ENCODE data around the gene PPM1H. TPM values are rescaled to one million over a fixed set of nuclear protein-coding genes. Genes with fewer than 3 reads are reported as not detected.

Gene PPM1H
- total RNA-seq, 4 donors from 2014 or later, result 0.09 to 7.6 (median 0.76) TPM; not detected in 1

- 83 to 86% methylated on average over 8 of the region's 8 CpGs for WGBS, 2 donors
- no peak for DNase-seq
Measured at GRCh38 chr12:62655666-62656151, 279.2 kb downstream of the PPM1H start.

GRCh38 chr12:62654326-62655241 lies 280.4 kb downstream of the PPM1H start:
- intact Hi-C loops (cut with DNase I), result no loop called here

More at GRCh38 chr12:62655666-62656151, 279.2 kb downstream of the PPM1H start:
- H3K4me1 ChIP-seq, result peaks cover 0 to 11% (median 0%) of the 10 kb centered on the region in 3 donors
- H3K4me3 ChIP-seq, result no peak overlapping the region
- H3K27ac ChIP-seq, result no peak overlapping the region
- H3K36me3 ChIP-seq, result no peaks in the 10 kb centered on the region
- no peaks in the 10 kb centered on the region for H3K27me3 ChIP-seq
- H3K9me3 ChIP-seq, result no peaks in the 10 kb centered on the region
- intact Hi-C loops (cut with DNase I), result no loop called here
- TF ChIP-seq POLR2A (IDR thresholded peaks at IDR 0.05) (no peak), CTCF (IDR thresholded peaks at IDR 0.05) (no peak)

GRCh38 chr12:62653740-62654139 lies 281.2 kb downstream of the PPM1H start:
- Histone ChIP-seq H3K27ac (no peak overlapping the region), H3K4me3 (no peak overlapping the region), H3K4me1 (peaks cover 0 to 11% (median 0%) of the 10 kb centered on the region in 3 donors), H3K36me3 (no peaks in the 10 kb centered on the region), H3K9me3 (no peaks in the 10 kb centered on the region), H3K27me3 (no peaks in the 10 kb centered on the region)
- intact Hi-C loops (cut with DNase I), result no loop called here
- 51 to 85% methylated on average over 5 of the region's 6 CpGs for WGBS, 2 donors
- TF ChIP-seq CTCF (IDR thresholded peaks at IDR 0.05) (no peak), POLR2A (IDR thresholded peaks at IDR 0.05) (no peak)
- no peak for DNase-seq

More at GRCh38 chr12:62654326-62655241, 280.4 kb downstream of the PPM1H start:
- 89 to 94% methylated on average over 17 to 21 of the region's 21 CpGs for WGBS, 2 donors
- TF ChIP-seq POLR2A (IDR thresholded peaks at IDR 0.05), result no peak
- TF ChIP-seq CTCF (IDR thresholded peaks at IDR 0.05), result no peak
- Histone ChIP-seq H3K27ac (no peak overlapping the region), H3K4me1 (peaks cover 0 to 11% (median 0%) of the 10 kb centered on the region in 3 donors), H3K9me3 (no peaks in the 10 kb centered on the region), H3K27me3 (no peaks in the 10 kb centered on the region), H3K36me3 (no peaks in the 10 kb centered on the region), H3K4me3 (no peak overlapping the region)
- no peak for DNase-seq

GRCh38 chr12:62653304-62653703 lies 281.6 kb downstream of the PPM1H start:
- no peak overlapping the region for H3K27ac ChIP-seq
- H3K36me3 ChIP-seq, result no peaks in the 10 kb centered on the region
- H3K4me1 ChIP-seq, result peaks cover 0 to 11% (median 0%) of the 10 kb centered on the region in 3 donors
- intact Hi-C loops (cut with DNase I), result no loop called here
- no peaks in the 10 kb centered on the region for H3K9me3 ChIP-seq
- no peaks in the 10 kb centered on the region for H3K27me3 ChIP-seq
- TF ChIP-seq CTCF (IDR thresholded peaks at IDR 0.05) (no peak), POLR2A (IDR thresholded peaks at IDR 0.05) (no peak)
- WGBS, 2 donors, result 47 to 78% methylated on average over 3 of the region's 3 CpGs
- DNase-seq, result no peak
- H3K4me3 ChIP-seq, result no peak overlapping the region

GRCh38 chr12:62651138-62651537 lies 283.8 kb downstream of the PPM1H start:
- H3K4me1 ChIP-seq, result peaks cover 0 to 11% (median 0%) of the 10 kb centered on the region in 3 donors
- no peaks in the 10 kb centered on the region for H3K9me3 ChIP-seq
- no peaks in the 10 kb centered on the region for H3K27me3 ChIP-seq
- no peaks in the 10 kb centered on the region for H3K36me3 ChIP-seq
- intact Hi-C loops (cut with DNase I), result no loop called here
- no peak overlapping the region for H3K27ac ChIP-seq
- WGBS, 2 donors, result 95 to 100% methylated on average over 2 of the region's 2 CpGs
- DNase-seq, result no peak
- no peak for TF ChIP-seq CTCF (IDR thresholded peaks at IDR 0.05)
- TF ChIP-seq POLR2A (IDR thresholded peaks at IDR 0.05), result no peak
- no peak overlapping the region for H3K4me3 ChIP-seq
